Skeletal muscle satellite cell (primary cell): ENCODE data around the gene RGS14. TPM values are rescaled to one million over a fixed set of nuclear protein-coding genes. Genes with fewer than 3 reads are reported as not detected.
A peak's percentile ranks its signal among the peaks of the same experiment; 100 is the strongest.

Experiments used
- H3K27me3 ChIP-seq: 2 replicates; pipeline ENCODE4 v1.7.0; 2013; ENCODE audit warnings: low read length; ENCODE audit not compliant: control insufficient read depth, insufficient read depth
- H3K36me3 ChIP-seq: 2 replicates; pipeline ENCODE4 v1.7.0; 2013; ENCODE audit warnings: mild to moderate bottlenecking, control low read depth, low read length; ENCODE audit not compliant: insufficient read depth
- H3K4me1 ChIP-seq: 2 replicates; pipeline ENCODE4 v1.7.0; 2013; ENCODE audit warnings: low read length; ENCODE audit not compliant: control insufficient read depth, insufficient read depth
- H3K4me2 ChIP-seq: 2 replicates; pipeline ENCODE4 v1.7.0; 2013; ENCODE audit warnings: mild to moderate bottlenecking, low read length
- H3K4me3 ChIP-seq: 2 replicates; pipeline ENCODE4 v1.7.0; 2013; ENCODE audit warnings: low read length
- H3K9ac ChIP-seq: 2 replicates; pipeline ENCODE4 v1.7.0; 2013; ENCODE audit warnings: mild to moderate bottlenecking, low read depth, low read length, moderate library complexity
- H3K9me3 ChIP-seq: replicated peaks from 2 replicates; pipeline ENCODE4 v1.7.0; 2013; ENCODE audit warnings: mild to moderate bottlenecking, control low read depth, low read length
- total RNA-seq: library from RNA; depleted of rRNA; stranded (reverse); fragments of >200 nt; gene quantifications from 2 replicates; pipeline ENCODE4 v1.2.3, GENCODE V29; 2012; rRNA removed

Gene RGS14, protein sequence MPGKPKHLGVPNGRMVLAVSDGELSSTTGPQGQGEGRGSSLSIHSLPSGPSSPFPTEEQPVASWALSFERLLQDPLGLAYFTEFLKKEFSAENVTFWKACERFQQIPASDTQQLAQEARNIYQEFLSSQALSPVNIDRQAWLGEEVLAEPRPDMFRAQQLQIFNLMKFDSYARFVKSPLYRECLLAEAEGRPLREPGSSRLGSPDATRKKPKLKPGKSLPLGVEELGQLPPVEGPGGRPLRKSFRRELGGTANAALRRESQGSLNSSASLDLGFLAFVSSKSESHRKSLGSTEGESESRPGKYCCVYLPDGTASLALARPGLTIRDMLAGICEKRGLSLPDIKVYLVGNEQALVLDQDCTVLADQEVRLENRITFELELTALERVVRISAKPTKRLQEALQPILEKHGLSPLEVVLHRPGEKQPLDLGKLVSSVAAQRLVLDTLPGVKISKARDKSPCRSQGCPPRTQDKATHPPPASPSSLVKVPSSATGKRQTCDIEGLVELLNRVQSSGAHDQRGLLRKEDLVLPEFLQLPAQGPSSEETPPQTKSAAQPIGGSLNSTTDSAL
- total RNA-seq, result 4.6 and 7.2 TPM in 2 replicates

DNA sequence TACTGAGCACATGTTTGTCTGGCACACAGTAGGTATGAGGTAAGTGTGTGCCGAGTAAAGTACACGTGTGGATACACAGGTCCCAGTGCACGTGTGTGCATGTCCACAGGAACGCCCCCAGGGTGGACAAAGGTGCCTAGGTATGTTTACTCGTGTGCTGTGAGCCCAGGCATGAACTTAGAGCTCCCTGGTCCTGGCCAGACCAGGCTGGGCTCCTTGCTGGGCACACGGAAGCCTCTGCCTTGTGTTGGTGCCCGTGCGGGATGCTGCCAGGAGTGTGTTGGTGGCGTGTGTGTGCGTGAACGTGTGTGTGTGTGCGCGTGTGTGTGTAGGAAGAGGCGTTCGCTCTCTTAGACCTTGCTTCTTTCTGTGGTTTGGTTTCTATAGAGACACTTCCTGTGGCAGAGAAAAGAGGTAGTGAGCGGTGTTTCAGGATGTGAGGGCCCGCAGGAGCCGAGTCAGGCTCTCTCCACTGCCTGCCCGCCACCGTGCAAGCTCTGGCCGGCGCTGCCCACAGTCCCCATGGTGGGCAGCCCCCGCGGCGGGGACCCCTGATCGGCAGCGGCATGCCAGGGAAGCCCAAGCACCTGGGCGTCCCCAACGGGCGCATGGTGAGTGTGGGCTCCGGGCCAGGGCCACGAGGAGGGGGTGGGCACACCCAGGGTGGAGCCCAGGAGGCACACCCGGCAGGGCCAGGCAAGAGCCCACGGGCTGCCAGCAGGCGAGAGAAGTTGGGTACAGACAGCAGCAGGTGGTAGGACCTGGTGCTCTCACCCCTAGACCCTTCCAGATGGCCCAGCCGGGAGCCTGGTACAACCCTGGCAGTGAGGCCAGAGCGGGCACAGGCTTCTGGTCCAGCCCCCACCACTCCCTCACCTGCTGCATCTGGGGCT, at the start of gene RGS14:
RGS14 (plus strand) TSS at position 466 of the 893 bp plus-strand sequence; CDS start at position 567, 101 bp downstream.
- no peaks in the 10 kb centered on the region for H3K36me3 ChIP-seq
- peak within 1 kb of the TSS; percentile 64 for H3K4me2 ChIP-seq
- H3K9me3 ChIP-seq, result no peaks in the 10 kb centered on the region
- H3K4me1 ChIP-seq, result peaks cover 5% of the 10 kb centered on the region
- peaks cover 50% of the 10 kb centered on the region for H3K27me3 ChIP-seq
- no peak within 1 kb of the TSS for H3K9ac ChIP-seq
- peak within 1 kb of the TSS; percentile 47 for H3K4me3 ChIP-seq

- Histone ChIP-seq H3K4me3 (no peak overlapping the region), H3K4me1 (peaks cover 49% of the 10 kb centered on the region), H3K36me3 (peaks cover 31% of the 10 kb centered on the region)
Measured at GRCh38 chr5:177308740-177309139, 49.0 kb upstream of the RGS14 start.

GRCh38 chr5:177309351-177310191, 48.2 kb upstream of the RGS14 start:
- peaks cover 31% of the 10 kb centered on the region for H3K36me3 ChIP-seq
- no peaks in the 10 kb centered on the region for H3K27me3 ChIP-seq
- peak overlapping the region; percentile 100 for H3K4me2 ChIP-seq
- H3K9ac ChIP-seq, result peak overlapping the region; percentile 12
- H3K4me3 ChIP-seq, result no peak overlapping the region
- H3K4me1 ChIP-seq, result peaks cover 47% of the 10 kb centered on the region
- no peaks in the 10 kb centered on the region for H3K9me3 ChIP-seq

More at GRCh38 chr5:177308740-177309139, 49.0 kb upstream of the RGS14 start:
- H3K4me2 ChIP-seq, result no peak overlapping the region
- no peaks in the 10 kb centered on the region for H3K27me3 ChIP-seq
- H3K9ac ChIP-seq, result peak overlapping the region; percentile 12
- no peaks in the 10 kb centered on the region for H3K9me3 ChIP-seq

DNA sequence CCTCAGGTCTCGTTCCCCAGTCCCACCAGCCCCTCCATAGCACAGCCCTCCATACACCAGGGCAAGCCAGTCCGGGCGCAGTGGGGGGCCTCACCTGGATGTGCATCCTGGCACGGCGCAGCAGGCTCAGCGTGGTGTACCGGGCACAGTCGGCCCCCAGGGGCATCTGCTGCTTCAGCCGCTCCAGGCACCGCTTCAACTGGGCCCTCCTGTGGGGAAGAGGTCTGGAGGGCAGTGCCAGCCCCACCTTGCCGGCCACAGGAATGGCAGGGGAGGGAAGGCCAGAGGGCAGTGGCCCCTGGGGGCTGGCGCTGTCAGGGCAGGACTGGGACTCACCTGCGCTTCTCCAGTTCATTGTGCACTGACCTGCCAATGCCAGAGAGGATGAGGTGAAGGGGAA, 47.4 kb upstream of the RGS14 start:
- Histone ChIP-seq H3K4me3 (peak overlapping the region; percentile 87), H3K36me3 (peaks cover 23% of the 10 kb centered on the region), H3K9ac (peak overlapping the region; percentile 81)

DNA sequence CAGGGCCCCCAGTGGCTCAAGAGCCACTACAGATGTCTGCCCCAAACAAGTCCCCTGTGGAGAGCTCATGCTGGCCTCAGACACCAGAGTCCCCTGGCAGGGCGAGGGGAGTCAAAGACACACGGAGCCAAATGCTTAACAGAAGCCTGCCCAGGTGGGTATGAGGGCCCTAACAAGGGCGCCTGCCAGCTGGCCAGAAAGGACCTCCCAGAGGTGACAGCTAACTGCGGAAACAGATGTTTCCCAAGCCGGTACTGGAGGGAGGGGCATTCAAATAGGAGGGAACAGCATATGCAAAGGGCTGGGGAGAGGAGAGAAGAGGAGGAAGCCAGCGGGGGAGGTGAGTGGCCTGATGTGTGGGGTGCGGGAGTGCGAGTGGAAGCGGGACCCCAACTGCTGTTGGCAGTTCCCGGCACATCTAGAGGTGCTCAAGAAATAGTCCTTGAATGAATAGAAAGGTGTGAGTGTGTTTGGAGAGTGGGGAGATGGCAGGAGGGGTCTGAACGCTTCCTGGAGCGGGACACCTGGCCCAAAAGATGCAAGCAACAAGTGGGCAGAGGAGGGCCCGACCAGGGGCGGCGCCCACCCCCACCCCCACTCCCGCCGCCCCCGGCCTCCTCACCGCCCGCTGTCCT, 46.9 kb upstream of the RGS14 start:
- Histone ChIP-seq H3K4me3 (peak overlapping the region; percentile 87), H3K9ac (peak overlapping the region; percentile 81), H3K27me3 (no peaks in the 10 kb centered on the region), H3K36me3 (peaks cover 18% of the 10 kb centered on the region), H3K9me3 (no peaks in the 10 kb centered on the region), H3K4me2 (peak overlapping the region; percentile 100), H3K4me1 (peaks cover 34% of the 10 kb centered on the region)

More for the DNA sequence above, 47.4 kb upstream of the RGS14 start:
- Histone ChIP-seq H3K9me3 (no peaks in the 10 kb centered on the region), H3K4me2 (peak overlapping the region; percentile 100), H3K27me3 (no peaks in the 10 kb centered on the region), H3K4me1 (peaks cover 39% of the 10 kb centered on the region)

- peaks cover 14% of the 10 kb centered on the region for H3K36me3 ChIP-seq
- peaks cover 30% of the 10 kb centered on the region for H3K4me1 ChIP-seq
- H3K9ac ChIP-seq, result peak overlapping the region; percentile 81
- H3K9me3 ChIP-seq, result no peaks in the 10 kb centered on the region
- H3K4me3 ChIP-seq, result peak overlapping the region; percentile 87
- H3K4me2 ChIP-seq, result peak overlapping the region; percentile 100
- no peaks in the 10 kb centered on the region for H3K27me3 ChIP-seq
Measured at GRCh38 chr5:177311392-177311722, 46.4 kb upstream of the RGS14 start.

DNA sequence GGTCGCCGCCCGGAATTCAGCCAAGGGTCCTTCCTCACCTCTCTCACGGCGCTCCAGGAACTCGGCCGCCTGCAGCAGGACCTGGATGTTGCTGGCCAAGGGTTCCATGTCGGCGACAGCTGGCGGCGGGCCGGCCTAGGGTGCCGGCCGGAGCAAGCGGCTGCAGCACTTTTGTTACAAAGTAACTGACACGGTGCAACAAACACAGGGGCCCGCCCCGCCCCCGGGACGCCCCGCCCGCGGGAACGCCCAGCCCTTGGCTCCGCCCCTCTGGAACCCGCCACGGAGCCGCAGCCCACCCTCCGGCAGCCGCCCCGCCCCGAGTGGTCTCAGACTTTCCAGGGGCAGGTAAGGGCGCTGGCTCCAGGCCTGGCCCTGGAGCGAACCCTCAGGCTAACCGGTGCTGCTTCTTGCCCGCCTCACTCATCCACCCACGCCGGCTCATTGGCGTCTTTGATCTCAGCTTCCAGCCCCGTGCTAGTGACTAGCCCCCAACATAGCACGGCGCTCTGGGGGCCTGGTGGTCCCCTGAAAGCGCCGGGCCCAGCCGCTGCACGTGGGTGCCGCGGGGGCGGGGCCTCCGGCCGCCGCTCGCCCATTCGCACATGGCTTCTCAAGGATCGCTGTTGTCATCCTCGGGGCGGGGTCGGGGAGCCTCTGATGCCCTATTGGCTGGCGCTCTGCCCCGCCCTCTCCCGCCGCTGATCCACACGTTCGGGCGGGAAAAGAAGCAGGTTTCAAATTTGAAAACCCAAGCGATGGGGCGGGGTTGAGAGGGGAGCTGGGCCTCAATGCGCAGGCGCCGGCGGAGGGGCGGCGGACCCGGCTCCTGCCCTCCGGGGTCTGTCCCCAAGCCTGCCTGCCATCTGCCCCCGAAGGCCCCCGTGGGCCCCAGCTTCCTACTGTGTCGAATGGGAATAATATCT, 45.7 kb upstream of the RGS14 start, which contains the start of gene MXD3:
MXD3 (minus strand) TSS at position 176 of the 926 bp plus-strand sequence; CDS start at position 108, 68 bp downstream.
- H3K27me3 ChIP-seq, result no peaks in the 10 kb centered on the region
- H3K36me3 ChIP-seq, result peaks cover 8% of the 10 kb centered on the region
- H3K4me1 ChIP-seq, result peaks cover 30% of the 10 kb centered on the region
- H3K9ac ChIP-seq, result peak within 1 kb of the TSS; percentile 81
- peak within 1 kb of the TSS; percentile 100 for H3K4me2 ChIP-seq
- H3K9me3 ChIP-seq, result no peaks in the 10 kb centered on the region
- peak within 1 kb of the TSS; percentile 87 for H3K4me3 ChIP-seq

GRCh38 chr5:177312649-177313181, 45.0 kb upstream of the RGS14 start:
- Histone ChIP-seq H3K27me3 (no peaks in the 10 kb centered on the region), H3K4me1 (peaks cover 30% of the 10 kb centered on the region), H3K36me3 (peaks cover 5% of the 10 kb centered on the region), H3K4me2 (peak overlapping the region; percentile 100), H3K4me3 (peak overlapping the region; percentile 65), H3K9ac (peak overlapping the region; percentile 59), H3K9me3 (no peaks in the 10 kb centered on the region)

- H3K4me1 ChIP-seq, result peaks cover 30% of the 10 kb centered on the region
Measured at GRCh38 chr5:177313561-177314259, 44.0 kb upstream of the RGS14 start.

More at GRCh38 chr5:177313561-177314259, 44.0 kb upstream of the RGS14 start:
- Histone ChIP-seq H3K4me3 (no peak overlapping the region), H3K27me3 (no peaks in the 10 kb centered on the region), H3K4me2 (no peak overlapping the region), H3K9ac (no peak overlapping the region), H3K36me3 (peaks cover 5% of the 10 kb centered on the region), H3K9me3 (no peaks in the 10 kb centered on the region)
